GM19467 (cell line): ENCODE data around the gene TUBG2.
"Not testable (repeated sequence)": the region's sequence is repeated elsewhere in the genome, so short reads cannot be mapped to it uniquely, and the experiment has no call there.

Source experiments
- ATAC-seq: cut with Tn5 transposase; IDR thresholded peaks from one replicate; pipeline ENCODE4 v1.9.1; 2021; ENCODE audit warnings: mild to moderate bottlenecking, moderate library complexity; ENCODE audit not compliant: unreplicated experiment

Gene TUBG2

GRCh38 chr17:42659079-42659931, at the start of gene TUBG2:
TSS of gene TUBG2 (plus strand) at chr17:42659284. CDS start at chr17:42659504, 220 bp downstream.
- no peak for ATAC-seq

- not testable (repeated sequence) for ATAC-seq
These were observed 49.0 kb upstream of the TUBG2 start for GRCh38 chr17:42609814-42610801.

- no peak for ATAC-seq
These were observed 47.1 kb upstream of the TUBG2 start for GRCh38 chr17:42612013-42612412.

- no peak for ATAC-seq
These were observed 45.3 kb upstream of the TUBG2 start for GRCh38 chr17:42613699-42614295.

GRCh38 chr17:42617956-42618431, 41.1 kb upstream of the TUBG2 start:
- no peak for ATAC-seq

- ATAC-seq: peak; percentile 57
These were observed 40.5 kb upstream of the TUBG2 start for GRCh38 chr17:42618442-42619150.

GRCh38 chr17:42621987-42622386, 37.1 kb upstream of the TUBG2 start:
- ATAC-seq: not testable (repeated sequence)

- ATAC-seq: no peak
These were observed 35.8 kb upstream of the TUBG2 start for GRCh38 chr17:42623271-42623670.

- no peak for ATAC-seq
These were observed 35.1 kb upstream of the TUBG2 start for GRCh38 chr17:42623732-42624596.

- not testable (repeated sequence) for ATAC-seq
These were observed 31.9 kb upstream of the TUBG2 start for GRCh38 chr17:42627032-42627764.

- no peak for ATAC-seq
These were observed 29.6 kb upstream of the TUBG2 start for GRCh38 chr17:42629411-42630009.

GRCh38 chr17:42632949-42633444, 26.1 kb upstream of the TUBG2 start:
- ATAC-seq: no peak

- no peak for ATAC-seq
These were observed 19.5 kb upstream of the TUBG2 start for GRCh38 chr17:42639525-42640113.

- no peak for ATAC-seq
These were observed 19.0 kb upstream of the TUBG2 start for GRCh38 chr17:42640121-42640520.

- ATAC-seq: no peak
These were observed 16.7 kb upstream of the TUBG2 start for GRCh38 chr17:42642336-42642735.

GRCh38 chr17:42647778-42648177, 11.3 kb upstream of the TUBG2 start:
- no peak for ATAC-seq

- ATAC-seq: no peak
These were observed 7.7 kb upstream of the TUBG2 start for GRCh38 chr17:42651392-42651791.
